ENCODE results near the gene MRPL14. TPM values are rescaled to one million over a fixed set of nuclear protein-coding genes. Genes with fewer than 3 reads are reported as not detected.
"Not testable (repeated sequence)": the region's sequence is repeated elsewhere in the genome, so short reads cannot be mapped to it uniquely, and the experiment has no call there.

Gene MRPL14
- total and polyA plus RNA-seq, 2 of the 8 experiments (the other 6 are each of a cell fraction or from before 2014, with no cell fraction given): 82.0 to 97.1 TPM

GRCh38 chr6:44095243-44095623 is 32.0 kb downstream of the MRPL14 start:
- not testable (repeated sequence) for H2AK5ac ChIP-seq (ENCODE audit: low read depth, low read length); H2BK12ac ChIP-seq (ENCODE audit: low read depth, low read length); H3K79me2 ChIP-seq (ENCODE audit: control insufficient read depth in 1 of 2, insufficient read depth in 2 of 2, low read length in 2 of 2); H3K4me3 ChIP-seq (ENCODE audit: extremely low read depth in 1 of 4, insufficient read depth in 2 of 4, low read depth in 3 of 4, low read length in 4 of 4); H4K91ac ChIP-seq (replicated peaks; ENCODE audit: insufficient read length, low read length); H3K23me2 ChIP-seq (ENCODE audit: low read depth, low read length); FAIRE-seq; H4K5ac ChIP-seq (ENCODE audit: insufficient read length, low read depth, low read length); H3K4ac ChIP-seq (replicated peaks; ENCODE audit: insufficient read length, low read depth, low read length); H3K27me3 ChIP-seq (replicated peaks in 1 of 4; ENCODE audit: control insufficient read depth in 3 of 4, extremely low read depth in 1 of 4, insufficient read depth in 3 of 4, low read length in 3 of 4); H2BK120ac ChIP-seq (replicated peaks; ENCODE audit: low read depth, low read length); H3K4me2 ChIP-seq (ENCODE audit: insufficient read depth in 1 of 2, low read depth in 2 of 2, low read length in 2 of 2); H3K4me1 ChIP-seq (replicated peaks in 1 of 4; ENCODE audit: control insufficient read depth in 3 of 4, insufficient read depth in 4 of 4, low read length in 3 of 4); H4K8ac ChIP-seq (ENCODE audit: extremely low read depth, insufficient read depth, low read length); H2BK20ac ChIP-seq (ENCODE audit: low read length); H3K79me1 ChIP-seq (ENCODE audit: low read depth, low read length); H3K14ac ChIP-seq (ENCODE audit: insufficient read length); H2BK15ac ChIP-seq (ENCODE audit: low read length); H3K56ac ChIP-seq (replicated peaks; ENCODE audit: insufficient read length, low read depth, low read length); H3K27ac ChIP-seq (ENCODE audit: low read depth, low read length); H3K9me3 ChIP-seq (ENCODE audit: insufficient read depth in 2 of 2, low read depth in 1 of 2, low read length in 1 of 2); H3K9ac ChIP-seq (replicated peaks in 1 of 4; ENCODE audit: extremely low read depth in 1 of 4, low read depth in 3 of 4, low read length in 3 of 4); H2AFZ ChIP-seq (ENCODE audit: low read length); DNase-seq (ENCODE audit: low read depth in 1 of 2, low spot score in 2 of 2); H2BK5ac ChIP-seq (ENCODE audit: low read depth, low read length); H3K23ac ChIP-seq (ENCODE audit: insufficient read length); H3K18ac ChIP-seq (ENCODE audit: extremely low read depth, low read length)
- ChIA-PET POLR2A (ENCODE audit: partially characterized antibody) (interaction anchor here (0.9 to 1.3 kb wide), 3 partner anchors 10 to 152 kb away, joined by 3 to 6 read pairs (median 3); no protein-coding TSS in a partner anchor), CTCF (ENCODE audit: partially characterized antibody) (interaction anchor here (0.6 to 10.8 kb wide), 14 partner anchors 20 to 1177 kb away, joined by 3 to 255 read pairs (median 4); no protein-coding TSS in a partner anchor)
- Histone ChIP-seq H4K20me1 (replicated peaks in 1 of 2; ENCODE audit: control insufficient read depth in 1 of 2, insufficient read depth in 2 of 2, low read length in 2 of 2) (peaks cover 2 to 16% of the 10 kb centered on the region in 2 experiments), H3K36me3 (ENCODE audit: control insufficient read depth in 2 of 4, insufficient read depth in 4 of 4, low read length in 3 of 4) (peaks cover 0 to 13% (median 0%) of the 10 kb centered on the region in 4 experiments; a peak in 3 of 8 replicates)
- WGBS, 2 experiments (ENCODE audit: extremely low coverage in 1 of 2, insufficient coverage in 1 of 2, insufficient read length in 1 of 2, insufficient replicate concordance in 2 of 2, low coverage in 1 of 2, low lambda C conversion rate in 2 of 2, missing lambda C conversion rate in 1 of 2): 89% methylated on average over 6 of the region's 6 CpGs; no CpG with 5 or more reads in 1 of the 2 experiments
